Esophagus muscularis mucosa (tissue), 2 donors: Measurements from ENCODE around the gene GPC5.

Experiments used
- POLR2A ChIP-seq: fragments of 450-650 bp; IDR thresholded peaks from one replicate; pipeline ENCODE4 v1.6.1; 2017; ENCODE audit warnings: antibody characterized with exemption, moderate library complexity, mild to moderate bottlenecking, low read depth
- POLR2AphosphoS5 ChIP-seq, 2 donors: sonication (generic); formaldehyde crosslinking; IDR thresholded peaks; one replicate each; pipeline ENCODE4 v1.6.1; 2017; ENCODE audit warnings: antibody characterized with exemption in 2 of 2

DNA sequence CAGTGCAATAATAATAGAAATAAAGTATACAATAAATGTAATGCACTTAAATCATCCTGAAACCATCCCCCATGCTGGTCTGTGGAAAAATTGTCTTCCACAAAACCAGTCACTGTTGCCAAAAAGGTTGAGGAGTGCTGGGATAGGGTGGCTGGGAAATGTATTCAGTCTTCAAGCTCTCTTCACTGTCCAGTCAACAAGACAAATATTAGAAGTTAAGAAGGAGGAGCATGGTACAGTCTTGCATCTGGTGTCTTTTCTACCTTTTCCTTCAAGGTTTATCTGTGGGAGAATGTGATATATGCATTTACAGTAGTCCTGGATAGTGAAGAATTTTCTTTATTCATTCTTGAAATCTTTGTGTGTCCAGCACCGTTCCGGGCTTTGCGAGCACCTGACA lies 203.4 kb downstream of the GPC5 start:
- TF ChIP-seq POLR2AphosphoS5 (IDR thresholded peaks at IDR 0.05) (no peak), POLR2A (no peak)
